Measurements from ENCODE around the gene C20orf173.

DNA sequence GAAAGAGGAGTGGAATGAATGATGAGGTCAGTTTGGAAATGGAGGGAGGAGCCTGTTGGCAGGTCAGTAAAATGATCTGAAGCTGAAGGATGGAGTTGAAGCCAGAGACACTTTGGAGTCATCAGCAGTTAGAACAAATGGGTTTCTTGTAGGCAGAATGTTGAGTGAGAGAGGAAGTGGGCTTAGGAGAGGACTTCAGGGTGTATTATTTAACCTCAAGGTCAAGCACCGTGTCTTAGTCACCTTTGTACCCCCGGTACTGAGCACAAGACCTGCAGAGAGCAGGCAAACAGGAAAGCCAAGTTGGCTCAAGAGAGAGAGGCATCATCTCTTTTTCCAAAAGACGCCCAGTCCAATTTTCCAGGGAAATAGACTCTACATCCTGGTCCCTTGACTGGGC lies 23.3 kb downstream of the C20orf173 start:
- no peak for TF ChIP-seq EP300 (IDR thresholded peaks at IDR 0.05)
- TF ChIP-seq, protein P1, sequence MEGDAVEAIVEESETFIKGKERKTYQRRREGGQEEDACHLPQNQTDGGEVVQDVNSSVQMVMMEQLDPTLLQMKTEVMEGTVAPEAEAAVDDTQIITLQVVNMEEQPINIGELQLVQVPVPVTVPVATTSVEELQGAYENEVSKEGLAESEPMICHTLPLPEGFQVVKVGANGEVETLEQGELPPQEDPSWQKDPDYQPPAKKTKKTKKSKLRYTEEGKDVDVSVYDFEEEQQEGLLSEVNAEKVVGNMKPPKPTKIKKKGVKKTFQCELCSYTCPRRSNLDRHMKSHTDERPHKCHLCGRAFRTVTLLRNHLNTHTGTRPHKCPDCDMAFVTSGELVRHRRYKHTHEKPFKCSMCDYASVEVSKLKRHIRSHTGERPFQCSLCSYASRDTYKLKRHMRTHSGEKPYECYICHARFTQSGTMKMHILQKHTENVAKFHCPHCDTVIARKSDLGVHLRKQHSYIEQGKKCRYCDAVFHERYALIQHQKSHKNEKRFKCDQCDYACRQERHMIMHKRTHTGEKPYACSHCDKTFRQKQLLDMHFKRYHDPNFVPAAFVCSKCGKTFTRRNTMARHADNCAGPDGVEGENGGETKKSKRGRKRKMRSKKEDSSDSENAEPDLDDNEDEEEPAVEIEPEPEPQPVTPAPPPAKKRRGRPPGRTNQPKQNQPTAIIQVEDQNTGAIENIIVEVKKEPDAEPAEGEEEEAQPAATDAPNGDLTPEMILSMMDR (IDR thresholded peaks at IDR 0.05): no peak
- no peak for TF ChIP-seq POLR2A (IDR thresholded peaks at IDR 0.05)
